Activated T-cell treated with anti-CD3 and anti-CD28 coated beads for 48 hours (primary cell): ENCODE measurements around the gene CSPG4.
A peak's percentile ranks its signal among the peaks of the same experiment; 100 is the strongest.

Experiments used
- DNase-seq: peaks from one replicate; pipeline ENCODE4 v3.0.0-alpha.2; 2020; ENCODE audit warnings: low read depth

CSPG4 gene

GRCh38 chr15:75669191-75669878 lies 43.3 kb downstream of the CSPG4 start:
- peak; percentile 4 for DNase-seq

- DNase-seq, result no peak
Observed at GRCh38 chr15:75666823-75667501, 45.7 kb downstream of the CSPG4 start.

GRCh38 chr15:75663931-75664421 lies 48.7 kb downstream of the CSPG4 start:
- no peak for DNase-seq

- DNase-seq, result no peak
Observed at GRCh38 chr15:75662823-75663519, 49.7 kb downstream of the CSPG4 start.

- no peak for DNase-seq
Observed at GRCh38 chr15:75661756-75662140, 50.9 kb downstream of the CSPG4 start.

GRCh38 chr15:75661100-75661755 lies 51.4 kb downstream of the CSPG4 start:
- no peak for DNase-seq

GRCh38 chr15:75659928-75660645 lies 52.6 kb downstream of the CSPG4 start:
- DNase-seq, result no peak

GRCh38 chr15:75659141-75659771 lies 53.4 kb downstream of the CSPG4 start:
- no peak for DNase-seq

GRCh38 chr15:75656813-75657212 lies 55.8 kb downstream of the CSPG4 start:
- DNase-seq, result no peak

GRCh38 chr15:75656331-75656730 lies 56.3 kb downstream of the CSPG4 start:
- DNase-seq, result no peak

GRCh38 chr15:75655931-75656330 lies 56.7 kb downstream of the CSPG4 start:
- no peak for DNase-seq

GRCh38 chr15:75654201-75654907 lies 58.3 kb downstream of the CSPG4 start:
- DNase-seq, result no peak

- DNase-seq, result no peak
Observed at GRCh38 chr15:75653347-75653913, 59.2 kb downstream of the CSPG4 start.

GRCh38 chr15:75651810-75652543 lies 60.7 kb downstream of the CSPG4 start:
- no peak for DNase-seq

GRCh38 chr15:75650908-75651809 lies 61.5 kb downstream of the CSPG4 start:
- DNase-seq, result no peak

GRCh38 chr15:75649848-75650247 lies 62.8 kb downstream of the CSPG4 start:
- no peak for DNase-seq

GRCh38 chr15:75649045-75649761 lies 63.4 kb downstream of the CSPG4 start:
- no peak for DNase-seq
